Transverse colon (tissue), 4 donors: ENCODE measurements around the gene RBFOX2.

ENCODE experiments used
- CTCF ChIP-seq, 5 experiments: fragments of 200-600 bp in 3 of 5; fragments of 450-650 bp in 2 of 5; sonication (generic) in 3 of 5; IDR thresholded peaks; 1 replicate in 2 of 5; 2 replicates in 3 of 5; pipeline ENCODE4 v1.5.1; 2016 to 2017; ENCODE audit warnings: antibody characterized with exemption in 5 of 5, inconsistent platforms in 3 of 5, mild to moderate bottlenecking in 2 of 5, moderate library complexity in 1 of 5
- POLR2A ChIP-seq: fragments of 450-650 bp; IDR thresholded peaks from one replicate; pipeline ENCODE4 v1.6.1; 2016; ENCODE audit warnings: antibody characterized with exemption, mild to moderate bottlenecking, moderate library complexity
- POLR2AphosphoS5 ChIP-seq, 3 donors: sonication (generic); formaldehyde crosslinking; IDR thresholded peaks; one replicate each; pipeline ENCODE4 v1.6.1; 2016; ENCODE audit warnings: antibody characterized with exemption in 3 of 3

GRCh38 chr22:35971456-35972119, 57.0 kb downstream of the RBFOX2 start:
- no peak for TF ChIP-seq POLR2A
- TF ChIP-seq CTCF (IDR thresholded peaks at IDR 0.05) = no peak
- TF ChIP-seq POLR2AphosphoS5 (IDR thresholded peaks at IDR 0.05) = no peak
